NCI-H1694 (cell line): ENCODE results near the gene SMAD9.
A peak's percentile ranks its signal among the peaks of the same experiment; 100 is the strongest.
"Not testable (repeated sequence)": the region's sequence is repeated elsewhere in the genome, so short reads cannot be mapped to it uniquely, and the experiment has no call there.

Experiments
- DNase-seq: peaks from one replicate; lab custom pipeline; 2025; lab: John Stamatoyannopoulos, UW

SMAD9 gene

GRCh38 chr13:36910545-36910944 lies 9.5 kb downstream of the SMAD9 start:
- no peak for DNase-seq

- no peak for DNase-seq
Measured at GRCh38 chr13:36907821-36908220, 12.2 kb downstream of the SMAD9 start.

GRCh38 chr13:36907266-36907665 lies 12.8 kb downstream of the SMAD9 start:
- no peak for DNase-seq

GRCh38 chr13:36905944-36906343 lies 14.1 kb downstream of the SMAD9 start:
- no peak for DNase-seq

GRCh38 chr13:36903925-36904595 lies 16.0 kb downstream of the SMAD9 start:
- DNase-seq = peak; percentile 79

- DNase-seq = no peak
Measured at GRCh38 chr13:36897054-36897616, 22.9 kb downstream of the SMAD9 start.

GRCh38 chr13:36891752-36892151 lies 28.3 kb downstream of the SMAD9 start:
- DNase-seq = no peak

GRCh38 chr13:36888645-36889044 lies 31.4 kb downstream of the SMAD9 start:
- no peak for DNase-seq

GRCh38 chr13:36887758-36888521 lies 32.1 kb downstream of the SMAD9 start:
- DNase-seq = no peak

- DNase-seq = no peak
Measured at GRCh38 chr13:36885901-36886300, 34.1 kb downstream of the SMAD9 start.

- DNase-seq = no peak
Measured at GRCh38 chr13:36884235-36884634, 35.8 kb downstream of the SMAD9 start.

GRCh38 chr13:36883824-36884223 lies 36.2 kb downstream of the SMAD9 start:
- no peak for DNase-seq

GRCh38 chr13:36883392-36883791 lies 36.6 kb downstream of the SMAD9 start:
- DNase-seq = not testable (repeated sequence)

GRCh38 chr13:36882829-36883390 lies 37.1 kb downstream of the SMAD9 start:
- DNase-seq = no peak

- no peak for DNase-seq
Measured at GRCh38 chr13:36880961-36881360, 39.1 kb downstream of the SMAD9 start.

- DNase-seq = no peak
Measured at GRCh38 chr13:36879218-36879938, 40.7 kb downstream of the SMAD9 start.

- no peak for DNase-seq
Measured at GRCh38 chr13:36875961-36876360, 44.1 kb downstream of the SMAD9 start.

- DNase-seq = no peak
Measured at GRCh38 chr13:36875431-36875830, 44.6 kb downstream of the SMAD9 start.

GRCh38 chr13:36872621-36873020 lies 47.4 kb downstream of the SMAD9 start:
- no peak for DNase-seq

GRCh38 chr13:36870050-36870692 lies 49.9 kb downstream of the SMAD9 start:
- DNase-seq = no peak

- DNase-seq = no peak
Measured at GRCh38 chr13:36866232-36866631, 53.8 kb downstream of the SMAD9 start.

GRCh38 chr13:36865265-36865664 lies 54.8 kb downstream of the SMAD9 start:
- no peak for DNase-seq
